GM12892 (cell line): ENCODE results near the gene RGS13.
A peak's percentile ranks its signal among the peaks of the same experiment; 100 is the strongest.

Source experiments
- DNase-seq: peaks from one replicate; pipeline ENCODE4 v3.0.0; 2011; ENCODE audit not compliant: insufficient read length
- FAIRE-seq: peaks from 2 replicates; lab custom pipeline; 2011; peaks lifted over from hg19 to GRCh38; lab: Jason Lieb, UNC
- POLR2A ChIP-seq: IDR thresholded peaks from 2 replicates; pipeline ENCODE4 v1.6.1; 2011; ENCODE audit warnings: low read depth, low read length, control low read depth
- POLR2AphosphoS5 ChIP-seq: IDR thresholded peaks from 2 replicates; pipeline ENCODE4 v1.6.1; 2011; ENCODE audit warnings: low read depth, low read length, control low read depth
- TAF1 ChIP-seq: IDR thresholded peaks from 2 replicates; pipeline ENCODE4 v1.6.1; 2011; ENCODE audit warnings: low read depth, mild to moderate bottlenecking, control low read depth, low read length, borderline replicate concordance

RGS13 gene

GRCh38 chr1:192603218-192603787, 32.6 kb upstream of the RGS13 start:
- DNase-seq: no peak
- no peak for FAIRE-seq
- TF ChIP-seq POLR2A (no peak), POLR2AphosphoS5 (no peak), TAF1 (no peak)

GRCh38 chr1:192604979-192605620, 30.8 kb upstream of the RGS13 start:
- DNase-seq (no peak), FAIRE-seq (peak; percentile 63)
- TF ChIP-seq POLR2AphosphoS5 (no peak), TAF1 (no peak), POLR2A (no peak)

- no peak for TF ChIP-seq TAF1
- FAIRE-seq: no peak
- DNase-seq: no peak
Observed at GRCh38 chr1:192608671-192609070, 27.3 kb upstream of the RGS13 start.

GRCh38 chr1:192609110-192610079, 26.6 kb upstream of the RGS13 start:
- TF ChIP-seq TAF1 (no peak), POLR2A (0 out of 2 replicates have a peak, but pooled peaks have one; percentile 27), POLR2AphosphoS5 (0 out of 2 replicates have a peak, but pooled peaks have one; percentile 33)

GRCh38 chr1:192610112-192610889, 25.6 kb upstream of the RGS13 start:
- FAIRE-seq: no peak
- TF ChIP-seq TAF1: no peak
- no peak for TF ChIP-seq POLR2A
- no peak for TF ChIP-seq POLR2AphosphoS5
- DNase-seq: no peak

More at GRCh38 chr1:192609110-192610079, 26.6 kb upstream of the RGS13 start:
- FAIRE-seq (peak; percentile 99), DNase-seq (peak; percentile 38)

GRCh38 chr1:192615055-192615454, 20.9 kb upstream of the RGS13 start:
- FAIRE-seq (no peak), DNase-seq (no peak)
- TF ChIP-seq POLR2A (no peak), POLR2AphosphoS5 (no peak), TAF1 (no peak)

- FAIRE-seq (no peak), DNase-seq (no peak)
- TF ChIP-seq POLR2A (no peak), TAF1 (no peak), POLR2AphosphoS5 (no peak)
Observed at GRCh38 chr1:192620071-192620635, 15.8 kb upstream of the RGS13 start.

- FAIRE-seq: peak; percentile 84
Observed at GRCh38 chr1:192626366-192627179, 9.4 kb upstream of the RGS13 start.

GRCh38 chr1:192627901-192628300, 8.0 kb upstream of the RGS13 start:
- DNase-seq (no peak), FAIRE-seq (peak; percentile 14)
- no peak for TF ChIP-seq TAF1
- TF ChIP-seq POLR2A: no peak
- no peak for TF ChIP-seq POLR2AphosphoS5

More at GRCh38 chr1:192626366-192627179, 9.4 kb upstream of the RGS13 start:
- TF ChIP-seq TAF1: no peak
- DNase-seq: no peak

GRCh38 chr1:192628396-192629057, 7.4 kb upstream of the RGS13 start:
- DNase-seq (no peak), FAIRE-seq (no peak)
- no peak for TF ChIP-seq POLR2A
